ENCODE results near the gene MARCHF4. TPM values are rescaled to one million over a fixed set of nuclear protein-coding genes. Genes with fewer than 3 reads are reported as not detected.

The MARCHF4 gene
- total RNA-seq, 1 experiment from 2014 or later = 6.1 TPM

DNA sequence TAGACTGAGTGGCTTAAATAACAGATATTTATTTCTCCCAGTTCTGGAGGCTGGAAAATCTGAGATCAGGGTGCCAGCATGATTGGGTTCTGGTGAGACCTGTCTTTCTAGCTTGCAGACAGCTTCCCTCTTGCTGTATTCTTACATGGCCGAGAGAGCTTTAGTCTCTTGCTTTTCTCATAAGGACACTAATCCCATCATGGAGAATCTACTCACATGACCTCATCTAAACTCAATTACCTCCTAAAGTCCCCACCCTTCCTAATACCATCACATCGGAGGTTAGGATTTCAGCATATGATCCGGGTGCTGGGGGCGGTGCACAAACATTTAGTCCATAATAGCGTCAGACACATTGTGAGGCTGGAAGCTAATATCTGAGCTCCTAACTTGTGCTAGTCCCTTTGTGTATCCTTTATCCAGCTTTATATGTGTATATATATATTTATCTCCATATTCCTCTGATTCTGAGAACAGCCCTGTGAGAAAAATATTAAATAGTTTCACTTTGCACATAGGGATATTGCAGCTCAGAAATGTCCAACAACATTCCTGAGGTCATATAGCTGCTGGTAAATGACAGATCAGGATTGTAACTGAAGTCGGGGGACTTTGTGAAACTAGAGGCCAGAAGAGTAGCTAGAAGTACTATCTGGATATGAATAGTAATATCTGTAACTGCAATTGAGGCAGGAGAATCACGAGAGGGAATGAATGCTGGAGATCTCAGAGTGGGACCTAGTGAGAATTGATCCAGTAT lies 28.9 kb downstream of the MARCHF4 start:
- H3K9me3 ChIP-seq (ENCODE audit: low read depth, low read length, poor library complexity, severe bottlenecking) = no peaks in the 10 kb centered on the region
- H3K27ac ChIP-seq (ENCODE audit: low read depth, low read length, poor library complexity, severe bottlenecking) = no peak overlapping the region
- no peaks in the 10 kb centered on the region for H3K27me3 ChIP-seq (replicated peaks; ENCODE audit: insufficient read depth, low read depth, low read length, poor library complexity)
- BruUV-seq (replicated peaks) = no TSS peak
- intact Hi-C loops (cut with micrococcal nuclease; ENCODE audit: unreplicated experiment) = no loop called here
- DNase-seq (ENCODE audit: low spot score) = no peak
- no peak overlapping the region for H3K4me3 ChIP-seq (ENCODE audit: low read depth, low read length, poor library complexity, severe bottlenecking)
- ChIA-PET POLR2A (ENCODE audit: low non-redundant PET) (no interaction called here), CTCF (no interaction called here)
- peaks cover 32% of the 10 kb centered on the region for H3K4me1 ChIP-seq (ENCODE audit: insufficient read depth, low read length, poor library complexity, severe bottlenecking)
- TF ChIP-seq, protein P1, sequence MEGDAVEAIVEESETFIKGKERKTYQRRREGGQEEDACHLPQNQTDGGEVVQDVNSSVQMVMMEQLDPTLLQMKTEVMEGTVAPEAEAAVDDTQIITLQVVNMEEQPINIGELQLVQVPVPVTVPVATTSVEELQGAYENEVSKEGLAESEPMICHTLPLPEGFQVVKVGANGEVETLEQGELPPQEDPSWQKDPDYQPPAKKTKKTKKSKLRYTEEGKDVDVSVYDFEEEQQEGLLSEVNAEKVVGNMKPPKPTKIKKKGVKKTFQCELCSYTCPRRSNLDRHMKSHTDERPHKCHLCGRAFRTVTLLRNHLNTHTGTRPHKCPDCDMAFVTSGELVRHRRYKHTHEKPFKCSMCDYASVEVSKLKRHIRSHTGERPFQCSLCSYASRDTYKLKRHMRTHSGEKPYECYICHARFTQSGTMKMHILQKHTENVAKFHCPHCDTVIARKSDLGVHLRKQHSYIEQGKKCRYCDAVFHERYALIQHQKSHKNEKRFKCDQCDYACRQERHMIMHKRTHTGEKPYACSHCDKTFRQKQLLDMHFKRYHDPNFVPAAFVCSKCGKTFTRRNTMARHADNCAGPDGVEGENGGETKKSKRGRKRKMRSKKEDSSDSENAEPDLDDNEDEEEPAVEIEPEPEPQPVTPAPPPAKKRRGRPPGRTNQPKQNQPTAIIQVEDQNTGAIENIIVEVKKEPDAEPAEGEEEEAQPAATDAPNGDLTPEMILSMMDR (conservative IDR thresholded peaks at IDR 0.05; ENCODE audit: low read depth, low read length) = no peak
- TF ChIP-seq EZH2 (IDR thresholded peaks at IDR 0.05; ENCODE audit: borderline replicate concordance, low read depth, low read length, poor library complexity, severe bottlenecking) = no peak
- no peaks in the 10 kb centered on the region for H3K36me3 ChIP-seq (ENCODE audit: insufficient read depth, low read length, poor library complexity, severe bottlenecking)

DNA sequence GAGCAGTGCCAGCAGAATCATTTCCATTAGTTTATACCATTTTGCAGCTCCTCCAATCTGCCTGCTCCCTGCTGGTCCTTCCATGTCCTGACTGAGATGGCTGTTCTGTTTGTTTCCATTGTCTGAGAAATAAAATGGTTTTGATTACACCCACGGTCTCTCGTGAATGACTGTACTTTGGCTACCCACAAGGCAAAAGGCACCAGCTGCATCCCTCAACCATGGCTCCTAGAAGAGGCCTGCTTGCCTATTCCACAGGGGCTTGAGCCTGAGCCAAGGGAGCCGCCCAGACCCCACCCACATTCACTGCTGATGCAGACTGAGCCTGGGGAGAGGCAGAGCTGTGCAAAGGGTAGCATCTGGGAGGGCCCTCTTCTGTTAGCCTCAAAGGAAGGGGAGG lies 31.2 kb downstream of the MARCHF4 start:
- peaks cover 32% of the 10 kb centered on the region for H3K4me1 ChIP-seq (ENCODE audit: insufficient read depth, low read length, poor library complexity, severe bottlenecking)
- no peaks in the 10 kb centered on the region for H3K27me3 ChIP-seq (replicated peaks; ENCODE audit: insufficient read depth, low read depth, low read length, poor library complexity)
- ChIA-PET POLR2A (ENCODE audit: low non-redundant PET) (no interaction called here), CTCF (no interaction called here)
- peak; percentile 60 for DNase-seq (ENCODE audit: low spot score)
- peak overlapping the region; percentile 71 for H3K27ac ChIP-seq (ENCODE audit: low read depth, low read length, poor library complexity, severe bottlenecking)
- BruUV-seq (replicated peaks) = no TSS peak
- no peaks in the 10 kb centered on the region for H3K9me3 ChIP-seq (ENCODE audit: low read depth, low read length, poor library complexity, severe bottlenecking)
- intact Hi-C loops (cut with micrococcal nuclease; ENCODE audit: unreplicated experiment) = no loop called here
- H3K36me3 ChIP-seq (ENCODE audit: insufficient read depth, low read length, poor library complexity, severe bottlenecking) = no peaks in the 10 kb centered on the region
- TF ChIP-seq, protein P1 (conservative IDR thresholded peaks at IDR 0.05; ENCODE audit: low read depth, low read length) = no peak
- no peak for TF ChIP-seq EZH2 (IDR thresholded peaks at IDR 0.05; ENCODE audit: borderline replicate concordance, low read depth, low read length, poor library complexity, severe bottlenecking)
- H3K4me3 ChIP-seq (ENCODE audit: low read depth, low read length, poor library complexity, severe bottlenecking) = no peak overlapping the region

- Histone ChIP-seq H3K27ac (ENCODE audit: low read depth, low read length, poor library complexity, severe bottlenecking) (peak overlapping the region; percentile 71), H3K4me1 (ENCODE audit: insufficient read depth, low read length, poor library complexity, severe bottlenecking) (peaks cover 32% of the 10 kb centered on the region), H3K9me3 (ENCODE audit: low read depth, low read length, poor library complexity, severe bottlenecking) (no peaks in the 10 kb centered on the region), H3K36me3 (ENCODE audit: insufficient read depth, low read length, poor library complexity, severe bottlenecking) (no peaks in the 10 kb centered on the region), H3K27me3 (replicated peaks; ENCODE audit: insufficient read depth, low read depth, low read length, poor library complexity) (no peaks in the 10 kb centered on the region), H3K4me3 (ENCODE audit: low read depth, low read length, poor library complexity, severe bottlenecking) (no peak overlapping the region)
- no peak for DNase-seq (ENCODE audit: low spot score)
- BruUV-seq (replicated peaks) = no TSS peak
- intact Hi-C loops (cut with micrococcal nuclease; ENCODE audit: unreplicated experiment) = no loop called here
- ChIA-PET CTCF (interaction anchor here (0.6 kb wide), 2 partner anchors 13 to 385 kb away, joined by 3 read pairs; no protein-coding TSS in a partner anchor), POLR2A (ENCODE audit: low non-redundant PET) (interaction anchor here (0.6 kb wide), 1 partner anchor 355 kb away, joined by 4 read pairs; no protein-coding TSS in a partner anchor)
- no peak for TF ChIP-seq EZH2 (IDR thresholded peaks at IDR 0.05; ENCODE audit: borderline replicate concordance, low read depth, low read length, poor library complexity, severe bottlenecking)
- TF ChIP-seq, protein P1 (conservative IDR thresholded peaks at IDR 0.05; ENCODE audit: low read depth, low read length) = no peak
Measured at GRCh38 chr2:216340280-216340631, 32.0 kb downstream of the MARCHF4 start.
